AG04450 (cell line): ENCODE results near the gene TAF8. TPM values are rescaled to one million over a fixed set of nuclear protein-coding genes. Genes with fewer than 3 reads are reported as not detected.

Experiments
- CTCF ChIA-PET: fragments of 300-600, 350-600 bp; formaldehyde crosslinking; extraction: SDS; loops from one replicate; lab custom pipeline; 2022; ENCODE audit warnings: antibody characterized with exemption, inconsistent platforms; lab: Charles Lee
- POLR2A ChIA-PET: fragments of 350-600 bp; formaldehyde crosslinking; extraction: SDS; loops from one replicate; lab custom pipeline; 2021; ENCODE audit warnings: antibody characterized with exemption, inconsistent platforms; lab: Yijun Ruan, JAX
- DNase-seq: peaks from one replicate; pipeline ENCODE4 v3.0.0-alpha.2; 2011; ENCODE audit warnings: low read depth, low spot score
- H3K27ac ChIP-seq: one replicate; pipeline ENCODE4 v1.5.1; 2012; ENCODE audit warnings: low read depth, low read length, control low read depth
- H3K27me3 ChIP-seq: one replicate; pipeline ENCODE4 v1.6.0; 2012; ENCODE audit warnings: low read length; ENCODE audit not compliant: control insufficient read depth, insufficient read depth
- H3K4me3 ChIP-seq: 2 replicates; pipeline ENCODE4 v1.5.1; 2011; ENCODE audit warnings: mild to moderate bottlenecking, low read depth, low read length, control low read depth
- H3K9me3 ChIP-seq: 2 replicates; pipeline ENCODE4 v1.5.1; 2012; ENCODE audit warnings: low read length; ENCODE audit not compliant: control insufficient read depth, insufficient read depth
- polyA plus RNA-seq: library from polyadenylated mRNA; depleted of rRNA; stranded (reverse); fragments of >200 nt; gene quantifications from 2 replicates; pipeline ENCODE4 v1.2.3, GENCODE V29; 2011
- TF ChIP-seq, protein P1 (sequence below): IDR thresholded peaks from 2 replicates; pipeline ENCODE4 v1.5.1; 2011; ENCODE audit warnings: low read depth, low read length, control low read depth, inconsistent platforms

The TAF8 gene
- polyA plus RNA-seq, 1 experiment, result 14.6 TPM

DNA sequence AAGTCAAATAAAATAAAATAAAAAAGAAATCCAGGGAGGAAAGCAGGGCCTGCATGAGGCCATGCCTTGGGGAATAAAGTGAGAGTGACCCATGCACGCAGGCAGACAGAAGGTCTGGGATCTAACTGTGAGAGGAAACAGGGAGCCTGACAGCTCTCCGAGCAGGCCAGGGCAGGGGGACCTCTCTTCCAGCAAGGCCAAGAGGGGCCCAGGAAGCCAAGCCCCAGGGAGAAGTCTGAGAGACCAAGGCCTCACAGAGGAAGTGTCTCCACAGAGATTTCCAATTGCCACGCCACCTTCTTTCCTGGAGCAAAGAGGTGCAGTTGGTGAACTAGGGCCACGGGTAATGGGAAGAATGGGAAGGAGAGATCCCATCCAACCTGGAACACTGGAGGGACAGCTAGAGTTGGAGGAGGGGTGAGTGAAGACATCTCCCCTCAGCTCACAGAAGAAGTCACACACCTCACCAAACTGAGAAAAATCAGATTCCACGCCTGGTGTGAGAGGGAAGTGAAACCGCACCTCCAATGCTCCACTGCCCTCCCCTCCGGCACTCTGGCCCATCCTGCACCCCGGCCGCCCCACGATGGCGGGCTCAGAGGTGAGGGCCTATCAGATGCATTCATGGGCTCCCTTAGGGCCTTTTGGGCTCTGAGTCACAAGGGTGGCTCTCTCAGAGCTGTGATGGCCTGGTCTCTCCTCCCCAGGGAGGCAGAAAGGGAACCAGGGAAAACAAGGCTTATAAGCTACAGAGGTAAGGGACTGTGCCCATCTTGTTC, 25.1 kb upstream of the TAF8 start:
- no peak overlapping the region for H3K4me3 ChIP-seq
- H3K27me3 ChIP-seq, result no peaks in the 10 kb centered on the region
- POLR2A ChIA-PET, result no interaction called here
- no peak for DNase-seq
- H3K27ac ChIP-seq, result no peak overlapping the region
- TF ChIP-seq, protein P1, sequence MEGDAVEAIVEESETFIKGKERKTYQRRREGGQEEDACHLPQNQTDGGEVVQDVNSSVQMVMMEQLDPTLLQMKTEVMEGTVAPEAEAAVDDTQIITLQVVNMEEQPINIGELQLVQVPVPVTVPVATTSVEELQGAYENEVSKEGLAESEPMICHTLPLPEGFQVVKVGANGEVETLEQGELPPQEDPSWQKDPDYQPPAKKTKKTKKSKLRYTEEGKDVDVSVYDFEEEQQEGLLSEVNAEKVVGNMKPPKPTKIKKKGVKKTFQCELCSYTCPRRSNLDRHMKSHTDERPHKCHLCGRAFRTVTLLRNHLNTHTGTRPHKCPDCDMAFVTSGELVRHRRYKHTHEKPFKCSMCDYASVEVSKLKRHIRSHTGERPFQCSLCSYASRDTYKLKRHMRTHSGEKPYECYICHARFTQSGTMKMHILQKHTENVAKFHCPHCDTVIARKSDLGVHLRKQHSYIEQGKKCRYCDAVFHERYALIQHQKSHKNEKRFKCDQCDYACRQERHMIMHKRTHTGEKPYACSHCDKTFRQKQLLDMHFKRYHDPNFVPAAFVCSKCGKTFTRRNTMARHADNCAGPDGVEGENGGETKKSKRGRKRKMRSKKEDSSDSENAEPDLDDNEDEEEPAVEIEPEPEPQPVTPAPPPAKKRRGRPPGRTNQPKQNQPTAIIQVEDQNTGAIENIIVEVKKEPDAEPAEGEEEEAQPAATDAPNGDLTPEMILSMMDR, result no peak
- CTCF ChIA-PET, result interaction anchor here (0.5 to 1.0 kb wide), 2 partner anchors 90 to 104 kb away, joined by 3 to 7 read pairs; partner anchors contain the start of genes BYSL and MED20
- H3K9me3 ChIP-seq, result no peaks in the 10 kb centered on the region; the same call in 1 of the 2 replicates

DNA sequence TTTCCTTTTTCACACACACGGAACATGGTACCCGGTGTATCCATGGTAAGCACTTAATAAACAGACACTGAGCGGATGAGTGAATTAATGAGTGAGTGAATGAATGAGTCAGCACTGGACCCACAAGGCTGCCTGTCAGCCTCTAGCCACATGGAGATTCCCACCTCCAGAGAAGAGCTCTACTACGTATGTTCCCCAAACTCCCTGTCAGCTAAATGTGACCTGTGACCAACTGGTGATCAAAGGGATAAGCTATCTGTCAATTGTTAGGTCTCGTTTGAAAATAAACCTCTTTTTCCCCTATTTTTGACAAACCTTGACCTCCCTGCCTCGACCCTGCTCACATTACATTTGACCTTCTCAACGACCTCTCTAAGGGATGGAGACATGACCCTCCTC, 24.5 kb upstream of the TAF8 start:
- no peaks in the 10 kb centered on the region; the same call in 1 of the 2 replicates for H3K9me3 ChIP-seq
- H3K4me3 ChIP-seq, result no peak overlapping the region
- ChIA-PET CTCF (interaction anchor here (0.5 to 1.0 kb wide), 2 partner anchors 91 to 105 kb away, joined by 3 to 7 read pairs; partner anchors contain the start of genes BYSL and MED20), POLR2A (no interaction called here)
- TF ChIP-seq, protein P1, result no peak
- no peak for DNase-seq
- H3K27ac ChIP-seq, result no peak overlapping the region
- no peaks in the 10 kb centered on the region for H3K27me3 ChIP-seq

DNA sequence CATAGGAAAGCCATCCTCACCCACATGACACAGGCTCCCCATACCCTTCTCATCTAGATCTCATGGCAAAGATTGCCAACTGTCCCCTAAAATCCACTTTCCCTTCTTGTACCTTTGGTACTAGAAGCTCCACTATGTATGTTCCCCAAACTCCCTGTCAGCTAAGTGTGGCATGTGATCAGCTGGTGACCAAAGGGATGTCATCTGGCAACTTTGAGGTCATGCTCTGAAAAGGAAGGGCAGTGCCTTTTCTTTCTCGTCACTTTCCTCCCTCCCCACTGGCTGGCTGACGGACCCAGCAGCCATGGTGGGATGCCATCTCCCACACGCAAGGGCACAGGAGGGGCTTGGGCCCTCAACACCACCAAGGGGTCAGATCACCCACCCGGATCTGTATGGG, 23.8 kb upstream of the TAF8 start:
- CTCF ChIA-PET, result no interaction called here
- TF ChIP-seq, protein P1, result no peak

DNA sequence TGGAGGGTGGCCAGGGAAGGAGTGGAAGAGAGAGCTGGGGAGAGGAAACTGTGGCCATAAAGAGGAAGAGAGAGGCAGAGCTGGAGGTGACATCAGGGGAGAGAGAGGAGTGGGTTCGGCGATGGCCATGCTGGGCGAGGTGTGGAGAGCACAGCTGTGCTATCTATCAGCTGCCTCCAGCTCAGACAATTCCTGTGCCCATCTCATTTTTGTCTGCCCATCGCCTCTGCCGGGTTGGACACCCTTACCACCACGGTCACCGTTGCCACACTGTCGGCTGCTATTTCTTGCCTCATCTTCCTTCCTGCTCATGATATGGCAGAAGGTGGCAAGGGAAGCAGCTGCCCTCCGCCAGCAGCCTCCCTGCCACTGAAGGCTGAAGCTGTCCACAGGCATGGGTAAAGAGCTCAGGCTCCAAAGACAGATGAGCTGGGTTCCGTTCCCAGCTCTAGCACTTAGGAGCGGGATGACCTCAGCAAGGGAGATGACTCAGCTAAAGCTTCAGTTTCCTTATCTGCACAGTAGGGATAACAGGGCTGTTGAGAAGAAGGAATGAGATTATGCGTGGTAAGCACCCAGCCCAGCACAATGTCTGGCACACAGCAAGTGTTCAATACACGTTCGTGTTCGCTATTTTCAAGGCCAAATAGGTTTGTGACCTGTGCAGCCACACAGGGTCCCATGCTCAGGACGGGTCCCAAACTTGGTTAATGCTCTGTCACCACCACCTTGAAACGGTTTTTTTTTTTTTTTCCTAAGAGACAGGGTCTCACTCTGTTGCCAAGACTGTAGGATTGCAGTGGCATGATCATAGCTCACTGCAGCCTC, 21.9 kb upstream of the TAF8 start:
- ChIA-PET CTCF (interaction anchor here (0.6 to 2.3 kb wide), 7 partner anchors 13 to 241 kb away, joined by 3 to 13 read pairs (median 5); partner anchors contain the start of genes BYSL, MED20 and TOMM6), POLR2A (interaction anchor here (0.6 to 1.1 kb wide), 3 partner anchors 11 to 50 kb away, joined by 3 to 5 read pairs (median 4); no protein-coding TSS in a partner anchor)
- no peak overlapping the region for H3K27ac ChIP-seq
- no peaks in the 10 kb centered on the region for H3K27me3 ChIP-seq
- no peak overlapping the region for H3K4me3 ChIP-seq
- DNase-seq, result no peak
- no peaks in the 10 kb centered on the region; the same call in 1 of the 2 replicates for H3K9me3 ChIP-seq
- TF ChIP-seq, protein P1, result no peak

More for the DNA sequence above, 23.8 kb upstream of the TAF8 start:
- H3K27me3 ChIP-seq, result no peaks in the 10 kb centered on the region
- no peaks in the 10 kb centered on the region; the same call in 1 of the 2 replicates for H3K9me3 ChIP-seq
- no peak for DNase-seq
- POLR2A ChIA-PET, result no interaction called here
- H3K27ac ChIP-seq, result no peak overlapping the region
- no peak overlapping the region for H3K4me3 ChIP-seq
